Effector memory CD4-positive, alpha-beta T cell (primary cell): Measurements from ENCODE around the gene MUSK.

Source experiments
- DNase-seq, 3 donors: peaks; one replicate each; pipeline ENCODE4 v3.0.0-alpha.2; 2020
- H3K27ac ChIP-seq: 2 replicates; pipeline ENCODE4 v1.7.0; 2013; ENCODE audit warnings: mild to moderate bottlenecking, low read length, moderate library complexity; ENCODE audit not compliant: insufficient read depth, poor library complexity, severe bottlenecking
- H3K27me3 ChIP-seq: replicated peaks from 2 replicates; pipeline ENCODE4 v1.7.0; 2013; ENCODE audit warnings: mild to moderate bottlenecking, low read length; ENCODE audit not compliant: insufficient read depth, control insufficient read depth, poor library complexity, severe bottlenecking
- H3K36me3 ChIP-seq: 2 replicates; pipeline ENCODE4 v1.7.0; 2013; ENCODE audit warnings: mild to moderate bottlenecking, low read length, moderate library complexity; ENCODE audit not compliant: control insufficient read depth, insufficient read depth
- H3K4me1 ChIP-seq: 2 replicates; pipeline ENCODE4 v1.7.0; 2013; ENCODE audit warnings: low read length, mild to moderate bottlenecking; ENCODE audit not compliant: control insufficient read depth, insufficient read depth, poor library complexity, severe bottlenecking
- H3K4me3 ChIP-seq: 2 replicates; pipeline ENCODE4 v1.7.0; 2013; ENCODE audit warnings: low read length, low read depth, mild to moderate bottlenecking; ENCODE audit not compliant: insufficient read depth, poor library complexity, severe bottlenecking
- H3K9me3 ChIP-seq: 2 replicates; pipeline ENCODE4 v1.7.0; 2013; ENCODE audit warnings: mild to moderate bottlenecking, low read length, moderate library complexity; ENCODE audit not compliant: control insufficient read depth
- total RNA-seq, 3 donors: gene quantifications; one replicate each; lab custom pipeline; 2026; lab: John Stamatoyannopoulos, UW

MUSK gene
- total RNA-seq, result 0 reads per million in 3 donors

DNA sequence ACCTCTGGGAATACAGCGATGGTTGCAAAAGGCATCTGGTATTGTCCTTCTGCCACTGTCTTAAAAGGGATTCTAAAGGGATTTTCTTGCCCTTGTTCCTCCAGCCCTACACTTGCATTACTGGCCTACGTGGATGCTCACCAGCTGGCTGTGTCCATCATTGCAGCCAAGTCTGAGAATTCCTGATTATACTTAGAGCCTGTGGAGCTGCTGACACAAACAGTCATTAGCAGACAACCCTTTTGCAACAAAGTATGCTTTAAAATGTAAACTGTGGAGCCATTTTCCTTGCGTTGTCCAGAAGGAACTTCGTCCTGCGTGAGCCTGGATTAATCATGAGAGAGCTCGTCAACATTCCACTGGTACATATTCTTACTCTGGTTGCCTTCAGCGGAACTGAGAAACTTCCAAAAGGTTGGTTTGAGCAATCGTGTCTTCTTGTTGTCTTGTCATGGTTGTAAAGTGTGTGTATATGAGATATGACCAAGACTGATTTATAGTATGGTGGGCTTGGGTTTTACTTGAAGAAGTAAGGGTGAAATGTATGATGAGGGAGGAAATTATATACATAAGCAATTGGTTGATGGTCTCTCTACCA, at the start of gene MUSK:
MUSK (plus strand) TSS at position 222 of the 598 bp plus-strand sequence; CDS start at position 336, 114 bp downstream.
- no peaks in the 10 kb centered on the region for H3K4me1 ChIP-seq
- H3K4me3 ChIP-seq, result no peak within 1 kb of the TSS
- no peaks in the 10 kb centered on the region for H3K36me3 ChIP-seq
- no peak within 1 kb of the TSS for H3K27ac ChIP-seq
- H3K27me3 ChIP-seq, result no peaks in the 10 kb centered on the region
- no peak for DNase-seq
- no peaks in the 10 kb centered on the region for H3K9me3 ChIP-seq

DNA sequence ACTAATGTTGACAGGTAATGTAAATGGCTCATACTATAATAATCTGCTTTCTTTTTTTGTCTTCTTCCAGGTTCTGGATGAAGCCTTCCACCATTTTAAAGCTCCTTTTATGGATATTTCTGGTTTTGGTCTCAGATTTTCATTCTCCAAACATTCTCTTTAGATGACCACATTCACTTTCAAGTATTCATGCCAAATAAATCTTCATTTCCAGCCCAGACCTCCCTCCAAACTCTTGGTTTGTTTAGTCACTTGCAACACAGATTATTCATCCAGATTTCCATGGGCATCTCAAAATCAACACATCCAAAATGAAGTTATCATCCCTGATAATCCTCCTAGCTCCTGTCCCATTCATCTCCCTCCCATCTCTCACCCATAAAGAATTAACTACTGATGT, 48.8 kb upstream of the MUSK start:
- H3K36me3 ChIP-seq, result no peaks in the 10 kb centered on the region
- no peaks in the 10 kb centered on the region for H3K4me1 ChIP-seq
- DNase-seq, result no peak
- no peaks in the 10 kb centered on the region for H3K27me3 ChIP-seq
- H3K27ac ChIP-seq, result no peak overlapping the region
- no peak overlapping the region for H3K4me3 ChIP-seq
- no peaks in the 10 kb centered on the region for H3K9me3 ChIP-seq

DNA sequence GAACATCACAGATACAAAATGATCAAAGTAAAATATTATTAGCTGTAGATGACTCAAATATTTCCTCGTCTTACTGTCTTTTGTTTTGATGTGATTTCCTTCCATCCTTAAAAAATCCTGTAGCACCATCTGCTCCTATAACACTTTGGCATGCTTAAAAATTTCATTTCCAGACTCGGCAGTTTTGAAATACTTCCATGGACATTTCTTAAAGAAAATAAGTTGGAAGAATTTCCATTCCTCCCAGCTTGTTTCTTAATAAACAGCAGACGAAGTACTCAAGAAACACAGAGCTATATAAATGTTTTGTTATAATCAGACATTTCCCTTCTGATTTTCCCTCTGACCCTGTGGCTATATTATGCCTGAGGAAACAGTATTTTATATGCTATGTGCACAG, 47.9 kb upstream of the MUSK start:
- Histone ChIP-seq H3K9me3 (no peaks in the 10 kb centered on the region), H3K4me3 (no peak overlapping the region), H3K36me3 (no peaks in the 10 kb centered on the region), H3K4me1 (no peaks in the 10 kb centered on the region), H3K27ac (no peak overlapping the region), H3K27me3 (no peaks in the 10 kb centered on the region)
- no peak for DNase-seq

DNA sequence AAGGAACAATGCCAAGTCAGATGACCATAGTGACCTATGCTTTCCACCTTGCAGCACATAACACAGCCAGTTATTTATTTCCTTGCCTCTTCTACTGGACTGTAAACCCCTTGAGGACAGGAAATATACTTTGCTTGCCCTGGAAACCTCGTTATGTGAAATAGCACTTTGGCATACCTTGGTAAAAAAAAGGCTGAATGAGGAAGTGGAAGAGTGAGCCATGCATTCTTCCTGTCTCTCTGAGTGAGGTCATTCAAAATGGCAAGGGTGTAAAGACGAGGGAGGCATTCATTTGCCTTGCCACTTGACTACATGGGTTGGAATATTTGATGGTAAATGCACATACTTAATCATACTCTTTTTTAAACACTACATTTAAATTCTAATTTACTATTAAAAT, 46.2 kb upstream of the MUSK start:
- Histone ChIP-seq H3K4me3 (no peak overlapping the region), H3K27ac (no peak overlapping the region), H3K9me3 (no peaks in the 10 kb centered on the region), H3K36me3 (no peaks in the 10 kb centered on the region), H3K27me3 (no peaks in the 10 kb centered on the region), H3K4me1 (no peaks in the 10 kb centered on the region)
- no peak for DNase-seq

DNA sequence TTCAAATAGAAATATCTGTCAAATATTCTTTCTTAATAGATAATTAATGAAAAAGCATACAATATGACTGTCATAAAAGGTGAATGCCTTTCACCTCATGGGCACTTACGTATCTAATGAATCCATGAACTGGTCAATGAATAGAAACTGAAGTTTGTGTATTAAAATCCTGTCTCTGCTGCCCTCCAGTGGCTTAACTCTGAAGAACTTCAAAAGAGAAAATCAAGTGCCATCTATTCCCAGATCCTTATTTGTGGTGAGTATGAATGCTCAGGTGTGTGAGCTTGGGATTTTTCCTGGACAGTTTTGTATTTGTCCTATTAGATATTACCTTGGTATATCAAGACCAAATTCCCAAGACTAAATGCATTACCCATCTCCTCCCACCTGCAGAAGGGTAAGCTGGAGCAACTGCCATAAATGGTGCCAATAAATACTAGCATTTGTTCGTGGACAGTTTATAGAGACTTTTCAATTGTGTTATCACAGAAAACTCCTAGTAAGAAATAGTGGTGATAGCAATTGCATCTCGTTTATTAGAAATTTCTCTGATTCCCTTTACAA, 45.0 kb upstream of the MUSK start:
- Histone ChIP-seq H3K4me1 (no peaks in the 10 kb centered on the region), H3K36me3 (no peaks in the 10 kb centered on the region), H3K9me3 (no peaks in the 10 kb centered on the region), H3K27me3 (no peaks in the 10 kb centered on the region), H3K27ac (no peak overlapping the region), H3K4me3 (no peak overlapping the region)
- no peak for DNase-seq

DNA sequence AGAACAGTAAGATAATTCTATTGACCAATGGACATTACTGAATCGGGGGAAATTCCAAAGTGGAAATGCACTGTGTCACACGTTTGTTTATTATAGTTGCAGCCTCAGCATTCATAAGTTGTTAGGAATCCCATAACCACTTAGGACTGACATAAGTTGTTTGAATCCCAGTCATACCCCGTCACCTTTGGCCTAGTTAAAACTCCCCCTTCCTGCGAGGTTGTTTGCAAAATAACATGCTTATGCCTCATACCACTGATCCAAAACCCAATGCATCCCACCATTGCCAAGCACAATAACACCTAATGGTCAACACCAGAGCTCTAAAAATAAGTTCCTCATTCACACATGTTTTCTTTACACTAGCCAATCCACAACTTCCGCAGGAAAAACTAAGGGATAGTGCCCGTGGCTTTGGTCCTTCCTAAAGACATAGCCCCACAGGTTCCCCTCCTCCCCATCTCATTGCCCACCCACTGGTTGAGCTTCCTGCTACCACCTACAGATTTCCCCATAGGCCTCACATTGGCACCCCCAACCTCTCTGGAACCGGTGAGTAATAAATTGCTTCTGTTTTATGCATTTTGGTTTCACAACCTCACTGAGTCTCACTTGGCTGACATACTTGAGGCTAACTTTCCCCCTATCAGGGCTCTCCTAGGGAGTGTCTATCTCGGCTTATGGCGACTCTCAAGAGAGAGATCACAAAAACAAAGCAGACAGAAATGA, 42.3 kb upstream of the MUSK start:
- Histone ChIP-seq H3K9me3 (no peaks in the 10 kb centered on the region), H3K27ac (no peak overlapping the region), H3K4me3 (no peak overlapping the region), H3K36me3 (no peaks in the 10 kb centered on the region), H3K4me1 (no peaks in the 10 kb centered on the region), H3K27me3 (no peaks in the 10 kb centered on the region)
- no peak for DNase-seq

DNA sequence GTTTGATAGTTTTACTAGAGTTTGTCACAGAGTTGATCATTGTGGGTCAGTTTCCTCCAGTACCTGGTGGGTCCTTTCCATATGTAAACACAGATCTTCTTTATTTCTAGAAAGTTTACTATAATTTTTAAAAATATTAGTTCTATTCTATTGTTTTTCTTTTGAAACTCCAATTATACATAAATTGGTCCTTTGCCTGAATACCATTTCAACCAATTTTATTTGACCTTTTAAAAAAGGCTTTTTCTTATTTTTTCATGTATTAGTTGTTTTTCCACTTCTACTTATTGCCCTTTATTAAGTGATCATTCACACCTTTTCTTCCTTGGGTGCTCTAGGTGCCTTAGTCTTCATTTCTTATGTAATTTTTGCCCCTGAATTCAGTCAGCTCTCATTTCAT, 33.0 kb upstream of the MUSK start:
- DNase-seq, result no peak
- Histone ChIP-seq H3K4me1 (no peaks in the 10 kb centered on the region), H3K9me3 (no peaks in the 10 kb centered on the region), H3K36me3 (no peaks in the 10 kb centered on the region), H3K4me3 (no peak overlapping the region), H3K27me3 (no peaks in the 10 kb centered on the region), H3K27ac (no peak overlapping the region)

DNA sequence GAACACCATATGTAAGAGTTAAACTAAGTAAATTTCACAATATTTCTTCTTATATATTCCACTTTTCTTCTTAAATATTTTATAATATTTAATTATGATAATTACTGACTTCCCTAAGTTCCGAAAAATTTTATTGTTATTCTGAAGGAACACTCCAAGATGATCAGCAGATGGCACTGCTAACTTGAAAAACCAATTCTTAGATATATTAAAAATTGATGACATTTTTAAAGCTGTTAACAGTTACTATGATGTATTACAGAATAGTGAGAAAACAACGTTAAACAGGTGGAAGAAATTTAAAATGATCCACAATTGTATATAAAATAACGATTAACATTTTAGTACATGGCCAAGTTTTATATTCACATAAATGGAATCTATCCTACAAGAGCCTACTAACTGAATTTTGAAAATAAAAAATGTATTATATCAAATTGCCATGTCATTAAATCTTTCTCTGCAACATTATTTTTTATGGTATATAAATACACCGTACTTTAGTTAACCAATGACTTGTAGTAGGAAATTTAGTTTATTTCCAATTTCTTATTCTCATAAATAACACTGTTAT, 30.1 kb upstream of the MUSK start:
- H3K4me1 ChIP-seq, result no peaks in the 10 kb centered on the region
- no peaks in the 10 kb centered on the region for H3K36me3 ChIP-seq
- no peak overlapping the region for H3K4me3 ChIP-seq
- H3K27ac ChIP-seq, result no peak overlapping the region
- no peaks in the 10 kb centered on the region for H3K27me3 ChIP-seq
- DNase-seq, result no peak
- H3K9me3 ChIP-seq, result no peaks in the 10 kb centered on the region

DNA sequence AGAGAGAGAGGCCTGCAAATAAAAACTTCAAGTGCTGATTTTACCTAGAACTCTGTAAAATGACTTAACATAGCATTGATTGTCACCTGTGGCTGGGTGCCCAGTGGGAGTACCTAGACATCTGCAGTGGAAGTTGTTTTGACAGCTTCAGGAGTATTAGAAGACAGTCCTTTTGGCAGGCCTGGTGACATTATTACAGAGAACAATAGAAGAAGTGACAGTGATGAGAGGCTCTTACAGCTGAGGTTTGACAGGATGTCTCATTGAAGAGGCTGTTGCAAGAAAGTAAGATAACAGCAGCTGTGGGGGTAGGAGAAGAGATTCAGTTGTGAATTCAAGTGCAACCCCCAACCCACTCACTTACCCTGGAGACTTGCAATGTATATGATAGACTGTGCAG, 27.9 kb upstream of the MUSK start:
- H3K4me3 ChIP-seq, result no peak overlapping the region
- DNase-seq, result no peak
- no peaks in the 10 kb centered on the region for H3K27me3 ChIP-seq
- no peaks in the 10 kb centered on the region for H3K4me1 ChIP-seq
- H3K36me3 ChIP-seq, result no peaks in the 10 kb centered on the region
- H3K27ac ChIP-seq, result no peak overlapping the region
- H3K9me3 ChIP-seq, result no peaks in the 10 kb centered on the region

DNA sequence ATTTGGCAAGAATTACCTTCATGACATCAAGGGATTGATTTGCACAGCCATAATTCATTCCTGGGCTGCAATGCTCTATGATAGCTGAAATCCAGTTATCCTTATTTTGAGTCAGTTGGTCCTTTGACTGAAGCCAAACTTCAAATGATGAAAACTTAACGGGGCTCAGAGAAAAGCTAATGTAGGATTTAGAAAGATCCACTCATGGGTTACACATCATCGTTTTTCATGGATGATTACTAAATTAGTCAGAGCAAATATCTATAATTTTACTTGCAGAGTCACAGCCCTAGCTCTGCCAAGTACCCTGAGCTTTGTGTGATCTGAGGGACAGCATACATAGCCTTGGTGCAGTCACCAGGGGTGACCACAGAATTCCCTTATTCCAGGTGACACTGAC, 27.3 kb upstream of the MUSK start:
- no peaks in the 10 kb centered on the region for H3K36me3 ChIP-seq
- H3K9me3 ChIP-seq, result no peaks in the 10 kb centered on the region
- H3K4me1 ChIP-seq, result no peaks in the 10 kb centered on the region
- no peaks in the 10 kb centered on the region for H3K27me3 ChIP-seq
- DNase-seq, result no peak
- no peak overlapping the region for H3K4me3 ChIP-seq
- H3K27ac ChIP-seq, result no peak overlapping the region
